ENCODE data around the gene PCDH15.

PCDH15 gene

DNA sequence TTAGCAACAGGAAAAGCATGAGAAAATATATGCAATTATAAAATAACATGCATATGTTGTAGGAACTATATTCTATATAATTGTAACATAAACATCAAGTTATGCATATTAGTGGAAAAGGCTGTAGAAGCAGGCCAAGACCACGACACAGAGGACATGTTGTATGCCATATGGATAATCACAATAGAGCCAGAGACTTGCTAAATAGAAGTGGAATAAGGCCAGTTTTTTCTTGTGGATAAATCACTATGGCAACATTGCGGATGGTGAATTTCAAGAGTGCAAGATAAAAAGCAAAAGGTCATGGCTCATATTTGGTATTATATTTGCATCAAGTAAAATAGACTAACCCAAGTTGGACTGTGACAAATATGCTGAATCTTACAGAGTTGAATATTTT is 93.0 kb downstream of the PCDH15 start:
- no peak for DNase-seq (ENCODE audit: low spot score)

DNA sequence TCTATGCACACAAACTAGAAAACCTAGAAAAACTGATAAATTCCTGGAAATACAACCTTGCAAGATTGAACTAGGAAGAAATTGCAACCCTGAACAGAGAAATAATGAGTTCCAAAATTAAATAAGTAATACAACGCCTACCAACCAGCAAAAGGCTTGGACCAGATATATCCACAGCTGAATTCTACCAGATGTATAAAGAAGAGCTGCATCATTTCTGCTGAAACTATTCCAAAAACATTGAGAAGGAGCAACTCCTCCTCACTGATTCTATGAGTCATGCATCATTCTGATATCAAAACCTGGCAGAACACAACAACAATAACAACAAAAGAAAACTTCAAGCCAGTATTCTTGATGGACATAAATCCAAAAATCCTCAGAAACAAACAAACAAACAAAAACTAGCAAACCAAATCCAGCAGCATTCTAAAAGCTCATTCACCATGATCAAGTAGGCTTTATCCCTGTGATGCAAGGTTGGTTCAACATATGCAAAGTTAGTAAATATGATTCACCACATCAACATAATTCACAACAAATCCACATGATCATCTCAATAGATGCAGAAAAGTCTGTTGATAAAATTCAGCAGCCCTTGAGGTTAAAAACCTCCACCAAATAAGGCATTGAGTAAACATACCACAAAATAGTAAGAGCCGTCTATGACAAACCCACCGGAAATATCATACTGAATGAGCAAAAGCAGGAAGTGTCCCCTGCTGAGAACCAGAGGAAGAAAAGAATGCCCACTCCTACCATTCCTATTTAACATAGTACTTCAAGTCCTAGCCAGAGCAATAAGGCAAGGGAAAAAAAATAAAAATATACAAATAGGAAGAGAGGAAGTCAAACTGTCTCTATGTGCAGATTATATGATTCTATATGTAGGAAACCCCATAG is 98.2 kb downstream of the PCDH15 start:
- no peak for DNase-seq (ENCODE audit: low spot score)

DNA sequence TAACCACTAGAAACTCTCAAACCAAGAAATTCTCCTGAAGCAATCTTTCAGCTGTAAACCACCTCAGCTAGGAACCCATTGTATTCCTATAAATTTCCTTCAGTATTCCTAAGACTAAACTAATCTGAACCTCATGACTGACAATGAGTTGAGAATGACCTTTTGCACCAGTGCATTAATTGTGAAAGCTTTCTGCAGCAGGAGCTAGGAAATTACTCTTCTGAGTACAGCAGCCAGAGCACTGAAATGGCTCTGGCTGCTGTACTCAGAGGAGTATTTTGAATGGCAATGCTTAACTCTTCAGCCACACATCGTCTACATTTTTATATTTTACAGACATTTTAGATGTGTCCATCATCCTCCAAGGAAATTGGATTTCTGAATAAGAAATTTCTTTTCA is 109.7 kb downstream of the PCDH15 start:
- DNase-seq (ENCODE audit: low spot score) = no peak

DNA sequence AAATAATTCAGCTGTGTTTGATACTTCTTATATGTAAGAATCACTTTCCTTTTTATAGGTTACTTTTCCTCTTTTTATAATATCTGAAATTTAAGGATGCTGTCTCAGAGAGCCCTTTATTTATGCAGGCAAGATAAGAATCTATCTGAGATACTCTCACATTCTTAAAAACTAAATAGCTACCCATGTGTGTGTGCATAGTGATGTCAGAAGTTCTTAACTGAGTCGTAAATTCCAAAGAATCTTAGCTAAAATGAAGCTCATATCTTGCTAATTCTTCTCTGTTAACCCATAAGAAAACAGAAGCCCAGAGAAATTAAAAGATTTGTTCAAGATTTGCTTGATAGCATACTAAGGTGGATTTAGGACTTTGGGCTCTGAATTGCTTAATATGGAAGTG is 118.5 kb downstream of the PCDH15 start:
- DNase-seq (ENCODE audit: low spot score) = no peak

DNA sequence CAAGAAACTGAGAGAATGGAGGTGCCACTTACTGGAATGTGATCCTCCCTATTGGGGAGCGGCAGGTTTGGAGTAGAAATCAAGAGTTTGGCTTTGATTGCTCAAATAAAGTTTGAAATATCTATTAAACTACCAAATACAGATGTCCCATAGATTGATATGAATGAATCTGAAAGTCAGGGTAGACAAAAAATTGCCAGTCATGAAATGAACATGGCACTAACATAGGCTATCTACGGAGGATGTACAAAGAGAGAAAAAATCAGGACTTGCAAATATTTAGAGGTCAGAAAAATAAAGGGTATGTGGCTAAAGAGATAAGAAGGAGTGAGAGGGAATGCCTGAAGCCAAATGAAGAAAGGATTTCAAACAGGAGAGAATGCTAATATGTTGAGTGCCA is 119.9 kb downstream of the PCDH15 start:
- DNase-seq (ENCODE audit: low spot score) = no peak

DNA sequence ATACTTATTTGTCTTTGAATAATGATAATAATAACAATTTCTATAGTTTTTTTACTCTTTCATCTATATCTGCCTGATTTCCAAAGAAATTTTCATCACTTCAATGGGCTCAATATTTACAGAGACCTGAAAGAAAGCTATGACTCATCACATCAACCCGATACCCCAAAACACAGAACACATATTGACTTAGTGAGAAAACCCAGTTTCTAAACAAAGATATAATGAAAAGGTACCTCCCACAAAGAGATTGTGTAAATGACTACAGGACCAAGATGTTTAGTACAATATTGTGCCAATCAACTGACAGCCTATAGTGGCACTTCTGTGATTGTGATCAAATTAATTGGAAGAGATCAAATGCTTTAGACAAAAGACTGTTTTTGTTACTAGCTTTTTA is 133.9 kb downstream of the PCDH15 start:
- no peak for DNase-seq (ENCODE audit: low spot score)

DNA sequence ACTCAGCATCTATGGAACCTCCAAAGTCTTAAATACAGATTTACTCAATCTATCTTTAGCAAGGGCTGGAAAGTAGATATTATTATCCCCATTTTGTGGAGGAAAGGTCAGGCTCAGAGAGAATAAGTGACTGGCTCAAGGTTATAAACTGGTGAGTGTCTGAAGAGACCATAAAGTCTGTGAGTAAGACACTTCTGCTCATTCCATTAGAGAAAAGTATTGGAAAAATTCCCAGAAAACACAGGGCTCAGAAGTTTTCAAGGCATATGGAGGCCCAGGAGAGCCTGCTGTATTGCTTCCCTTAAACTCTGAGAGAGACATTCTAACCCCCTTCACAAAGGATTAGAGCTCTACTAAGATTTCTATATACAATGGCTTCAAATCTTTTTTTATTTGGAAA is 134.8 kb downstream of the PCDH15 start:
- no peak for DNase-seq (ENCODE audit: low spot score)

DNA sequence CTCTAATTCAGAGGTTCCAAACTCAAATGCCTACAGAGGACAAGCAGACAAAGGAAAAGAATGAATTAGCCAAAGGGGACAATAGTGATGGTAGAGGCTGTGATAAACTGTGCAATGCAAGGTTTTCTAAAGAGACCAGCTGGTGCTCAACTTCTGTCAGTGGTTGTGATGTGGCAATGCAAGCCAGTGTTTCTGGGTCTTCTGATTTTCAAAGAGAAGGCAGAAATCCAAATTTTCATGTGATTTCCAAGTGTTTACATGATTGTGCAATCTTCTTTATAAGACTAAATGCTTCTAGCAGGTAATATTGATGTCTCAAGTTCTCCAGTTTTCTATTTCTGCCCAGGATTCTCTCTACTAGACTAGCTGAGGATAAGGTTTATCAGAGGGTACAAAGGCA is 135.9 kb downstream of the PCDH15 start:
- DNase-seq (ENCODE audit: low spot score) = no peak

DNA sequence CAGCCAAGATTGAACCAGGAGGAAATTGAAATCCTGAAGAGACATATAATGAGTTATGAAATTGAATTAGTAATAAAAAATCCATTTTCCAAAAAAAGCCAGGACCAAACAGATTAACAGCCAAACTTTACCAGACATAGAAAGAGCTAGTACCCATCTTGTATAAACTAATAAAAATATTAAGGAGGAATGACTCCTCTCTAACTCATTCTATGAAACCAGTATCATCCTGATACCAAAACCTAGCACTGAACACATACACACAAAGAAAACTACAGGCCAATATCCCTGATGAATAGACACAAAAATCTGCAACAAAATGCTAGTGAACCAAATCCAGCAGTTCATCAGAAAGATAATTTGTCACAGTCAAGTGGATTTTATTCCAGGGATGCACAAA is 140.6 kb downstream of the PCDH15 start:
- DNase-seq (ENCODE audit: low spot score) = no peak

DNA sequence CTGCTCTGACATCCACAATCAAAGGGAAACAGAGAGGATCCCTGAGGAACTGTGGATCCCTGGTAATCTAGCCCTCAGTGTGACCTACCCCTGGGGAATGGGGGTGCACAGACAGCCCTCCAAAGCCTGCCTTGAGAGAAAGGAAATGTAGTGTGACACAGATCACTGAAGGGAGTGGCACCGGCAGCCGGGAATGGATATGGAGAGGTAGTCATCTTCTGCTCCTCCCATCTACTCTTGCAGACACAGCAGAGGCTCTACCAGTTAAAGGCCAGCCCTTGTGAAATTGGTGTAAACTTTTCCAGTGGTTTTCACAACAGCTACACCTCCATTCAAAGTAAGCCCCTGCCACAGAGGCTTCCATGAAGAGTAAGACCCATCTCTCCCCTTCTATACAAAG is 144.4 kb downstream of the PCDH15 start:
- no peak for DNase-seq (ENCODE audit: low spot score)

DNA sequence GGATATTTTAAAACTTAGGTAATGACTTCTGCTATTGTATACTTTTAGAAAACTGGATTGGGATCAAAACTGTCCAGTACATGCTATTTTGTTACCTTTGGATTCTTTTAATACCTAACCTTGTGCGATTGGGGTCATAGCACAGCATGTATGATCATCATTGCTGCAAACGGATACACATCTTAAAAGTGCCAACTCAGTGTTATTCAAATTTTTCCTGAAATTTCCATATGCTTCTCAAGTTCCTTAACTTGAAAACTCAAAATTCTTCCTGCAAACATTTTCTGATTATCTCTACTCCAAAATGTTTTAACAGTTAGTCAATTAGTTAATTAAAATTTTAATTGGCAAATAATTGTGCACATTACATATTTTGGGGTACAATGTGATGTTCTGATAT is 147.5 kb downstream of the PCDH15 start:
- no peak for DNase-seq (ENCODE audit: low spot score)

DNA sequence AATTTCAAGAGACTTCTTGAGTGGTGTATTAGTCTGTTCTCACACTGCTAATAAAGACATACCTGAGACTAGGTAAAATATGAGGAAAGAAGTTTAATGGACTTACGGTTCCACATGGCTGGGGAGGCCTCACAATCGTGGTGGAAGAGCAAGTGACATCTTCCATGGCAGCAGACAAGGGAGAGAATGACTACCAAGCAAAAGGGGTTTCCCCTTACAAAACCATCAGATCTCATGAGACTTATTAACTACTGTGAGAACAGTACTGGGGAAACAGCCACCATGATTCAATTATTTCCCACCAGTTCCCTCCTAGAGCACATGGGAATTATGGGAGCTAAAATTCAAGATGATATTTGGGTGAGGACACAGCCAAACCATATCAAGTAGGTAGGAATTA is 150.5 kb downstream of the PCDH15 start:
- no peak for DNase-seq (ENCODE audit: low spot score)

DNA sequence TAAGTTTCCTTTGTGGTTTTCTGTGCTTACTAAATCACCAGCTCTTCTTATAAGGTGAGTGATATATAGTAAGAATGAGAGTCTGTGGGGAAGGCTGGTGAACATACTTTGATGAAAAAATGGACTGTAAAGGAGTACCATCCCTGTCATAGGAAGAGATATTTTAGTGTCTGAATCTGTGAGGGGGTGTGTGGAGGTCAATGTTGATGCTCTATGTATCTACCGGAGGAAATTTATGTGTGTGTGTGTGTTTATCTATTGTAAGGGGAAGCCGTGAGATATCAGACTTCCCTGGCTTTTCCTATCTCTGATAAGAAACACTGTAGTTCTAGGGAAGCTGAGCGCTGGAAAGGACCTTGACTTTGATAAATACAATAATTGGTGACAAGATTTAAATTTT is 179.0 kb downstream of the PCDH15 start:
- DNase-seq (ENCODE audit: low spot score) = no peak

DNA sequence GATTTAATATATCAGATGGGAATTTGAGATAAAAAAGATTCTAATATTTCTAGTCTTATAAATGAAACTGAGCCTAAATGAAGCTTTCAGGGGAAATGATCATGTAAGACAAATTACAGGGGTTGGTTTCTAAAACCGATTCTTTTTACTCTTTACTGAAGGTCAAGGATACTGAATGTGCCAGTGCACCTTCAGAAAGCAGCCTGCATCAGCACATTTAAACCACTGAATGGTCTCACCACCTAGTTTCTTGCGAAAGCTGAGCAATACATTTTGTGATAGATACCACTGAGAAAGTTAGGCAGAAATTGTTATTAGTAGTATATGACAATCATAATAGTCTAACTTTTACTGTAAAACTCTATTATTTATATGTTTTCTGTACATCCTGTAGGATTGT is 180.7 kb downstream of the PCDH15 start:
- DNase-seq (ENCODE audit: low spot score) = no peak

DNA sequence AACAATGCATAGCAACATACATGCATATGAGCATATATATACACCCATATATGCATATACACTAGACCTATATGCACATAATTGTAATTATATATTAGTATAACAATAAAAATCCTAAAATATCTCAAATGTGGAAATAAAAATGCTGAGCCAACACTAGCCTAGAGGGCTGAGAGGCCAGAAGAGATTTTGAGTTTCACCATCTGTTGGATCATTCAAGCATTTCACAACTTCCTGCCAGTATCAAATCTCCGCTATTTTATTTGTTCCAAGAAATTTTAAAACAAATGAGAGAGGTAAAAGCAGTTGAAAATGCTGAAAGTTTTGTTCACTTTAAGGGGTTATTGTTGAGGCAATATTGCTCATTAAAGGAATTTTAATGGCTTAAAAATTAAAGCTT is 187.0 kb downstream of the PCDH15 start:
- no peak for DNase-seq (ENCODE audit: low spot score)

DNA sequence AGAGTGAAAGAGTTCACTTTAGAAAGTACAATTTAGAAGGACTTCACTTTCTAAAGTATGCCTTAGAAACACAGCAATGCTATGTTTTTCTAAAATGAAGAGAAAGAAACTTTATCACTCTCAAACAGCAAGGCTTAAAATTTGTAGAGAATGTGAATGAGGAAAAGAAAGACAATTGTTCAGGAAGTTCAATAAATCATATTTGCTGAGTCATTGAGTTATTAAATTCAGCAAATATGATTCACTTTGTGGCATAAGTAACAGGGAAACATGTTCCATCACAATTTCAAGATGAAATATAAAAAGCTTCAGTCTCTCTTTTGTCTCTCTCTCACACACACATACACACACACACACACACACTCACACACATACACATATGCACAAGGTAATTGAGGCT is 187.9 kb downstream of the PCDH15 start:
- DNase-seq (ENCODE audit: low spot score) = no peak

DNA sequence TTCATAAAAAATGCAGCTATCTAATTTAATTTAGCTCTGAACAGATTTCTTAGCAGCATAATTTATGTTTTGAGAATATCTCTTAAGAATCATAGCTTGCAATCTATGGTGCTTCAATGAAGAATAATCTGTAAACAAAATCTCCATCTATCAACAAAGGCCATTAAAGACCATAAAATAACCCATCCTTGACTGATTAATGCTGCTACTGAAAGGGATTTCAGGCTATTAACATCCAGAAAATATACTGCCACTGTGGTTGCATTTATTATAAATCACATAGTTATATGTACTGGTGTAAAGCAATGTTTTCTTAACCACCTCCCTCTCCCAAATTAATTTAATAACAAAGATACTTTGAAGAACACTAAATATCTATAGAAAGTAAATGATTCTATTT is 191.6 kb downstream of the PCDH15 start:
- DNase-seq (ENCODE audit: low spot score) = no peak

DNA sequence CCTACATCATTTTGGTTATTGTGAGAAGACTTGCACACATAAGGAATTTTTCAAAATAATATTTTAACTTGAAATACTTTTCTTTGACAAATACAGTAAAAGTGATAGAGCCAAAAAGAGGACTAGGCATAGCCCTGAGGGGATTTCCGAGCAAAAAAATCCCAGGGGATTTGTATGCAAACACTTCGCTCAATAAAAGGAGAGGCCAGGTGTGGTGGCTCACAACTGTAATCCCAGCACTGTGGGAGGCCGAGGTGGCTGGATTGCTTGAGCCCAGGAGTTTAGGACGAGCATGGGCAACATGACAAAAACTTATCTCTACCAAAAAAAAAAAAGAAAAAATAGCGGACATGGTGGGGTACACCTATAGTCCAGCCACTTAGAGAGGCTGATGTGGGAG is 193.0 kb downstream of the PCDH15 start:
- no peak for DNase-seq (ENCODE audit: low spot score)

DNA sequence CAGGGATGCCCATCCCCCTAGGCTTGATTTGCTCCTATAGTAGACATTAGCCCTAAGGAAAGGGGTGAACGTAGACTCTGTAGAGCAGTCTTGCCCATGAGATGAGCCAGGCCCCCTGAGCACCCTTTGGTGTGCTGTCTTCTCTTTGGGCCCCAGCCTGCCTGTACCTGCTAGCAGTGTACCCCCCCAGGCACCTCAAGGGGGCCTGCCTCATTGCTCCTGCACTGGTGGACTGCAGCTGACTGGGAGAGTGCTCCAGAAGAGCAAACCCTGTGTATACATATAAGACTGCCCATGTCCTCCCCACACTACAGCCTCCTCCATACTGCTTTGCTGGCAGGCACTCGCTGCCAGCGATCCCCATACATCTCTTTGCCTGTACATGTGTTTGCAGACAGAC is 206.7 kb downstream of the PCDH15 start:
- no peak for DNase-seq (ENCODE audit: low spot score)

DNA sequence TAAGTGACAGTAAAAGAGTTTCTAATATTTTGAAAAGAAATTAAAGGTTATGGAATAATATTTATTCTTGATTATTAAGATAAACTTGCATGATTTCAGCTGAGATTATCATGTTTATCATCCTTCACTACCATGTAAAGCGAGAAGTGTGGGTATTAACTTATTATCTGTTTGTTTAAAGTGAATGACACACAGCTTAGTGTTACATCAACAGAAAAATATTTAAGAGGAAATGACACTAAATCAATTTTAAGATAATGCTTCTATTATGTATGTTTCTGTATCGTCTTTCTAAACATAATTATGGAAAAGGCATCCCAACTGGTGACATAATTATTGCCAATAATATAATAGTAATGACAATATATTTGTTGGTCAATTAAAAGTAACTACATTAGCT is 213.1 kb downstream of the PCDH15 start:
- no peak for DNase-seq (ENCODE audit: low spot score)

DNA sequence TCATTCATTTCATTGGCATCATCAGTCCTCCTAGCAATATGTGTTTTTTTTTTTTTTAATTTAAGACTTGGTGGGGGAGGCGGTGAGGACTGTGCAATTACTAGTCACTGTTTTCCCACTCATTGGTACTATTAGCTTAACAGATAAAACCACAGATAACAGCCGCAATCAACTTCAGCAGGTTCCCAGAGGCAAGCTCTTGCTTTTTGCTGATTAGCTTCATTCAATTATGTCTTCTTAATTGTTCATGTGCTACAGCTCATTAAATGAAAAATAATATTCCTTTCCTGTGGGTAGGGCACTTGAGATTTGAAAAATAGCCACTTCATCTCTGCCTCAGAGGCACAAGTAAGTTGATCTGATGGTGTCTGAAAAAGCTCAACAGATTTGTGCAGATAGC is 215.5 kb downstream of the PCDH15 start:
- no peak for DNase-seq (ENCODE audit: low spot score)

DNA sequence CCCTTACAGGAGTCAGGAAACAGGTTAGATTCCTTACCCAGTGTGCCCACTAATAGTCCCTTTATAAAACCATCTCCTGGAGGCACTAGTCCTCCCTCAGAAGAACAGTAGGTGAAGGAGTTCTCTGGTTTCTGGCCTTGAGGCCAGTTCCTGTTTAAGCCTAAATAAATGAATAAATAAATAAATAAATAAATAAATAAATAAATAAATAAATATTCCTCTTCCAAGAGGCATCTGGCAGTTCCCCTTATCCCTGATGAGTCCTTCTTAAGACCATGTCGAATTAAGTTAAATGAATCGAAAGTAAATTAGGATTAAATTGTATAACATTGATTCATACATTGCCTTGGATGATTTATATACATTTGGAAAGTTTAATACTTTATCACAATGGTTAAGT is 223.3 kb downstream of the PCDH15 start:
- no peak for DNase-seq (ENCODE audit: low spot score)

DNA sequence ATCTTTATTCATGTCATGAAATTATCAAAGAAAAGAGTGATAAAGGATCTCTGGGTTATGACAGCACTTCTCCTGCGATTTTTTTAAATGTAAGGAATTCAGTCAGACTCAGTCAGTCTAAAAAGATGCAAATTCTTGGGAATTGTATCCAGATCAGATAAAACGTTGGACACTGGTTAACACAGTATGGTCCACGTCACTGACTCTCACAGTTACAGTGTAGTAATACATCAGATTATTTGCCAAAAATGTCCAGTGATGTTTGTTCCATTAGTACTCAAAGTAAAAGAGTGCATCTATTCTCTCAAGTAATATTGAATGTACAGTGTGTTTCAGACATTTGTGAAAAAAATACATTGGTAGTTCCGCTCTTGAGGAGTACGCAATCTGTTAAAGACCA is 224.5 kb downstream of the PCDH15 start:
- DNase-seq (ENCODE audit: low spot score) = no peak

DNA sequence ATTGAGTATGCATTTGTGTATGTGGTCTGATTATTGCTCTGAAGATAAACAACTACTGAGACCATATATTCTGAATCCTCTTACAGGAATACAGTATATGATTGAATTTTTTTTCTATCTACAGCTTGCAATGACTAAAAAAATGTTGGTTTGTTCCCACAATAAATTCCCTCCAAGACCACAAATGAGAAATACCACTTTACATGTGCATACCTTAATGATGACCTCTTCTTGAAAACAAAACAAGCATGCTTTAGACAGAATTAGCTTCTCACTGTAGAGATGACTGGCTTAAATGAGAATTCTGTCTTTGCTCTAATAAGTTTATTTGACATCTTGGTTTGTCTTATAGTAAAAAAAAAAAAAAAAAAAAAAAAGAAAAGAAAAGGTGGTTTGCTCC is 241.5 kb downstream of the PCDH15 start:
- no peak for DNase-seq (ENCODE audit: low spot score)

All from pons (tissue), 1 donor.